Measurements from ENCODE around the gene MYO1D.

GRCh38 chr17:32854207-32854606, 22.7 kb downstream of the MYO1D start:
- TF ChIP-seq CTCF (IDR thresholded peaks at IDR 0.05; ENCODE audit: insufficient read depth, low read depth, low read length) = no peak
- TF ChIP-seq EZH2 (IDR thresholded peaks at IDR 0.05; ENCODE audit: insufficient read depth, low read length) = no peak
